Smooth muscle cell (in vitro differentiated cells): ENCODE measurements around the gene EVX2. TPM values are rescaled to one million over a fixed set of nuclear protein-coding genes. Genes with fewer than 3 reads are reported as not detected.

Source experiments
- DNase-seq: peaks from one replicate; lab custom pipeline; 2025; ENCODE audit not compliant: unreplicated experiment; lab: John Stamatoyannopoulos, UW
- H2AFZ ChIP-seq: fragments of 200-600 bp; sonication (generic); 2 replicates; pipeline ENCODE4 v1.6.0; 2016; ENCODE audit warnings: antibody characterized with exemption, low read depth, mild to moderate bottlenecking
- H3F3A ChIP-seq: fragments of 200-600 bp; sonication (generic); 2 replicates; pipeline ENCODE4 v1.6.0; 2017; ENCODE audit warnings: antibody characterized with exemption, low read depth
- H3K27ac ChIP-seq: fragments of 200-600 bp; sonication (generic); 2 replicates; pipeline ENCODE4 v1.5.1; 2016; ENCODE audit warnings: low read depth, mild to moderate bottlenecking
- H3K27me3 ChIP-seq: fragments of 200-600 bp; sonication (generic); 2 replicates; pipeline ENCODE4 v1.6.1; 2016; ENCODE audit warnings: low read depth, mild to moderate bottlenecking
- H3K36me3 ChIP-seq: fragments of 200-600 bp; sonication (generic); 2 replicates; pipeline ENCODE4 v1.5.1; 2016; ENCODE audit warnings: low read depth
- H3K4me1 ChIP-seq: fragments of 200-600 bp; sonication (generic); 2 replicates; pipeline ENCODE4 v1.5.1; 2016; ENCODE audit warnings: low read depth
- H3K4me2 ChIP-seq: fragments of 200-600 bp; sonication (generic); 2 replicates; pipeline ENCODE4 v1.6.0; 2016; ENCODE audit warnings: mild to moderate bottlenecking
- H3K4me3 ChIP-seq: fragments of 200-600 bp; sonication (generic); 2 replicates; pipeline ENCODE4 v1.5.1; 2016; ENCODE audit warnings: mild to moderate bottlenecking
- H3K79me2 ChIP-seq: fragments of 200-600 bp; sonication (generic); 2 replicates; pipeline ENCODE4 v1.6.0; 2016; ENCODE audit warnings: low read depth, mild to moderate bottlenecking
- H3K9ac ChIP-seq: fragments of 200-600 bp; sonication (generic); 2 replicates; pipeline ENCODE4 v1.6.0; 2016; ENCODE audit warnings: low read depth
- H3K9me3 ChIP-seq: fragments of 200-600 bp; sonication (generic); replicated peaks from 2 replicates; pipeline ENCODE4 v1.5.1; 2016; ENCODE audit warnings: low read depth
- H4K20me1 ChIP-seq: fragments of 200-600 bp; sonication (generic); 2 replicates; pipeline ENCODE4 v1.6.0; 2016; ENCODE audit warnings: low read depth
- WGBS: methylation state at CpG from one replicate; pipeline ENCODE4 v1.1.7; 2016; ENCODE audit warnings: low lambda C conversion rate; 5-methylcytosine and 5-hydroxymethylcytosine counted together
- polyA plus RNA-seq: library from polyadenylated mRNA; unstranded; fragments of >200 nt; fragmentation: Nextera tagmentation; extraction: Ambion mirVana; gene quantifications from 2 replicates; pipeline ENCODE4 v1.2.1, GENCODE V29; 2016
- total RNA-seq: library from RNA; depleted of rRNA; stranded (reverse); fragments of >200 nt; gene quantifications from 2 replicates; pipeline ENCODE4 v1.2.3, GENCODE V29; 2014
- TF ChIP-seq, protein P1 (sequence below): fragments of 200-600 bp; sonication (generic); IDR thresholded peaks from 2 replicates; pipeline ENCODE4 v1.5.1; 2017; ENCODE audit warnings: borderline replicate concordance, mild to moderate bottlenecking, antibody characterized with exemption; ENCODE audit not compliant: insufficient read depth, poor library complexity, severe bottlenecking

Gene EVX2
- total and polyA plus RNA-seq, 2 experiments from 2014 or later: 0.04 TPM; not detected in 1

DNA sequence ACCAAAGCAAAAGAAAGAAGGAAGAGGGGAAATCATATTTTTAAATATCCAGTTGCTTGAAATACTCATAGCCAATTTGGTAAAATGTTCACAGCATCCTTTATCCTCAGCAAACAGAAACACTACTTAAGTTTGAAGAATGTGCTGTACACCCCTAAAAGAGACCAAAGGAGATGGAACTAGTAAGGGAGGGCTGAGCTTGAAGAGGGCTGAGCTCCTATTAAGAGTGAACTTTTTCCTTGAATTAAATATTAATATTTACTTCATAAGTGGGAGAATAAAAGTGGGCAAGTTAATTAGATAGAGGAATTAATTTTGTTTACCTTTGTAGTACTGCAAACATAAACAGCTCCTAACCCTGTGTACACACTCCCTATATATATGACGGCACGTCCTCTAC, 7.0 kb downstream of the EVX2 start:
- Histone ChIP-seq H3K79me2 (no peaks in the 10 kb centered on the region), H3K4me2 (no peak overlapping the region), H4K20me1 (no peaks in the 10 kb centered on the region), H3K9me3 (no peaks in the 10 kb centered on the region), H3K4me1 (no peaks in the 10 kb centered on the region), H3K27me3 (peaks cover 97% of the 10 kb centered on the region), H3K36me3 (no peaks in the 10 kb centered on the region), H3K4me3 (no peak overlapping the region), H3F3A (no peaks in the 10 kb centered on the region), H2AFZ (no peak overlapping the region), H3K27ac (no peak overlapping the region), H3K9ac (no peak overlapping the region)
- no peak for DNase-seq
- 44% methylated on average over 2 of the region's 2 CpGs for WGBS
- TF ChIP-seq, protein P1, sequence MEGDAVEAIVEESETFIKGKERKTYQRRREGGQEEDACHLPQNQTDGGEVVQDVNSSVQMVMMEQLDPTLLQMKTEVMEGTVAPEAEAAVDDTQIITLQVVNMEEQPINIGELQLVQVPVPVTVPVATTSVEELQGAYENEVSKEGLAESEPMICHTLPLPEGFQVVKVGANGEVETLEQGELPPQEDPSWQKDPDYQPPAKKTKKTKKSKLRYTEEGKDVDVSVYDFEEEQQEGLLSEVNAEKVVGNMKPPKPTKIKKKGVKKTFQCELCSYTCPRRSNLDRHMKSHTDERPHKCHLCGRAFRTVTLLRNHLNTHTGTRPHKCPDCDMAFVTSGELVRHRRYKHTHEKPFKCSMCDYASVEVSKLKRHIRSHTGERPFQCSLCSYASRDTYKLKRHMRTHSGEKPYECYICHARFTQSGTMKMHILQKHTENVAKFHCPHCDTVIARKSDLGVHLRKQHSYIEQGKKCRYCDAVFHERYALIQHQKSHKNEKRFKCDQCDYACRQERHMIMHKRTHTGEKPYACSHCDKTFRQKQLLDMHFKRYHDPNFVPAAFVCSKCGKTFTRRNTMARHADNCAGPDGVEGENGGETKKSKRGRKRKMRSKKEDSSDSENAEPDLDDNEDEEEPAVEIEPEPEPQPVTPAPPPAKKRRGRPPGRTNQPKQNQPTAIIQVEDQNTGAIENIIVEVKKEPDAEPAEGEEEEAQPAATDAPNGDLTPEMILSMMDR: no peak

DNA sequence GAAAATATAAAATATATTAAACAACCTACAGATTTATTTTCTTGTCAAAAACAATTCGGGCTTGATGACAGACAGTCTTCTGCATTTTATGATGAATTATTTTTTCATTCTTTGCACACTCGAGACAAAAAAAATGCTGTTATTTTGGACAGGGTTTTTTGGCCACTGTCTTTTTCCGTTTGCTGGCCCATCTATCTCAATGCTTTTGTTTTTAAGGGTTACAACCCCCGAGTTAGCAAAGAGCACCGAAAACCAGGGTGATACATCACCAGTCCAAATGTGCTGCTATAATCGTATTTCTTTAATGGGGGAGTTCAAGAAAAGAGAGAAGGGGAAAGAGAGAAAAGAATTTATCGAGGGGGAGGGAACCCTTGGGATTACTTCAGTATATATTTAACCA, 7.7 kb downstream of the EVX2 start:
- Histone ChIP-seq H3F3A (no peaks in the 10 kb centered on the region), H3K36me3 (no peaks in the 10 kb centered on the region), H3K9me3 (no peaks in the 10 kb centered on the region), H3K4me2 (peak overlapping the region; percentile 68), H3K4me1 (no peaks in the 10 kb centered on the region), H3K79me2 (no peaks in the 10 kb centered on the region), H2AFZ (no peak overlapping the region), H3K9ac (no peak overlapping the region), H3K27ac (no peak overlapping the region), H3K27me3 (peaks cover 97% of the 10 kb centered on the region), H3K4me3 (peak overlapping the region; percentile 41), H4K20me1 (no peaks in the 10 kb centered on the region)
- TF ChIP-seq, protein P1: no peak
- DNase-seq: no peak
- 53% methylated on average over 7 of the region's 7 CpGs for WGBS

DNA sequence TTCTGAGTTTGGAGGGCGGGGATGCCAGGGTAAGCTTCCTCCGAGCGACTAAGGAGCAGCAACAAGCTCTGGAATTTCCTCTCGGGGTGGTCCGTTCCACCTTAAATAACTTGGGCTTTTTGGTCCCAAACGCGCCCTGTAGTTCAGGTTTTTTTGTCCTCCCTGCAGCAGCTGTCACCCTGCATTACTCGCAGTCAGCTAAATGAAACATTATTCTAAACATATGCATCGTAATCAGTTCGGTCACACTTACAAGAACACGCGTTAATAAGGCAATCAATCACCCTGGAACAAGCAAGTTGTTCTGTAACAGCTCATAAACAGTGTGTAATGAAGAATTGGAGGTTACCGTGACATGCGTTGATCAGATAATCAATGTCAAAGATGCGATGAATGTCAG, 8.3 kb downstream of the EVX2 start:
- peak overlapping the region; percentile 41 for H3K4me3 ChIP-seq
- H3K9me3 ChIP-seq: no peaks in the 10 kb centered on the region
- H3K4me2 ChIP-seq: peak overlapping the region; percentile 68
- no peaks in the 10 kb centered on the region for H3K4me1 ChIP-seq
- H3K27me3 ChIP-seq: peaks cover 97% of the 10 kb centered on the region
- H3F3A ChIP-seq: no peaks in the 10 kb centered on the region
- H3K36me3 ChIP-seq: no peaks in the 10 kb centered on the region
- no peak overlapping the region for H2AFZ ChIP-seq
- no peak overlapping the region for H3K9ac ChIP-seq
- no peak overlapping the region for H3K27ac ChIP-seq
- TF ChIP-seq, protein P1: no peak
- DNase-seq: no peak
- 11% methylated on average over 15 of the region's 15 CpGs for WGBS
- H3K79me2 ChIP-seq: no peaks in the 10 kb centered on the region
- no peaks in the 10 kb centered on the region for H4K20me1 ChIP-seq

DNA sequence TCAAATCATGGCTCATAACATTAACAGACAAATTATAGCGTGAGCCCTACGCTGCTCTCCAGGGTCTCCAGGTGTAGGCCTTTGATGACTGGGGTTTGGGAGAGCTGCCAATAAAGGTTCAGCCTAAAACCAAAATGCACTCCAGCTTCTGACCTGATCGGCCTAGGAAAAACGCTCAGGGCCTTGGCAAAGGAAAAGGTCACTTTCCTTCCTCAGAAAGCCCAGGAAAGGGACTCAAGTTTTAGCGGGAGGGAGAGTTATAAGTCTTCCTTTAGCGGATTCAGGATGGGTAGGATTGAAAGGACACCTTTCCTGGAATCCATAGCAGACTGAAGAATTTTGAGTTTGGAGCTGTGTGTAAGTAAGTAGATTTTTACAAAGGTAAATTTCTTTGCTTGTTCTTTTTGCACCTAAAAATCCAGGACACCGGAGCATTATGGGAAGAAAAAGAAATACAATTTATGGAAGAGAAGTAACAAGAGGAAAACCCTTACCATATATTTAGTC, 8.8 kb downstream of the EVX2 start:
- DNase-seq: no peak
- Histone ChIP-seq H3K27me3 (peaks cover 100% of the 10 kb centered on the region), H4K20me1 (no peaks in the 10 kb centered on the region), H3K27ac (no peak overlapping the region), H3F3A (no peaks in the 10 kb centered on the region), H3K36me3 (no peaks in the 10 kb centered on the region), H3K9ac (no peak overlapping the region), H3K4me1 (no peaks in the 10 kb centered on the region), H2AFZ (no peak overlapping the region), H3K79me2 (no peaks in the 10 kb centered on the region), H3K9me3 (no peaks in the 10 kb centered on the region), H3K4me3 (peak overlapping the region; percentile 41), H3K4me2 (peak overlapping the region; percentile 68)
- TF ChIP-seq, protein P1: no peak
- 53% methylated on average over 7 of the region's 7 CpGs for WGBS
